ENCODE measurements around the gene C18orf32. TPM values are rescaled to one million over a fixed set of nuclear protein-coding genes. Genes with fewer than 3 reads are reported as not detected.

The C18orf32 gene
- total and polyA plus RNA-seq, 2 of the 8 experiments (the other 6 are each of a cell fraction or from before 2014, with no cell fraction given): 17.3 to 20.1 TPM

DNA sequence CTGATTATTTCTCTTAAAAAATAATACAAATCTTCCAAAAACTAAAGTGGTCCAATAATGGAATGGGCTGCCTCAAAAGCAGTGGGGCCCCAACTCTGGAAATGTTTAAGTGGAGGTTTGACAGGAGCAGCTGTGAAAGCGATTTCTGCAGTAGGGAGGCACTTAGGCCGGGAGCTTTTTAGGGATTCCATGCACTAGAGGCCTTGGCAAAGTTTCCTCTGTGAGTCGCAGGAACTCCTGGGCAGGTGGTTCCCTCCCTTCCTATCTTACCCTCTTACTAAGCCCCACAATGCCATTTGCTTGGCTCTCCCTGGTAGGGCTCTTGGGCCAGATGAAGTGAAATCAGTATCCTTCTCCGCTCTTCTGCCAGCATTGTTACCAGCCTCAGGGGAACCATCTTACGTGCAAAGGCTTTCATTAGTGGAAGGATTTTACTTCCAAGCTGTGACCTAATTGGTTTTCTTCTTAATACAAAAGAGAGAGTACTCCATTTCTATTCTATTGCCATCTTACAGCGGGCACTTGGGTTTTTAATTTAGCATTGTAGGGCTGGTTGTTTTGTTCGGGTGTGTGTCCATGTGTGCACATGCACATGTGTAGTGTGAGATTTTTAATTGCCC lies 34.3 kb upstream of the C18orf32 start (continued):
- TF ChIP-seq SUZ12 (IDR thresholded peaks at IDR 0.05; ENCODE audit: low read length) (no peak), POLR2AphosphoS5 (IDR thresholded peaks at IDR 0.05; ENCODE audit: low read depth, low read length) (no peak)
- TF ChIP-seq, protein P1, sequence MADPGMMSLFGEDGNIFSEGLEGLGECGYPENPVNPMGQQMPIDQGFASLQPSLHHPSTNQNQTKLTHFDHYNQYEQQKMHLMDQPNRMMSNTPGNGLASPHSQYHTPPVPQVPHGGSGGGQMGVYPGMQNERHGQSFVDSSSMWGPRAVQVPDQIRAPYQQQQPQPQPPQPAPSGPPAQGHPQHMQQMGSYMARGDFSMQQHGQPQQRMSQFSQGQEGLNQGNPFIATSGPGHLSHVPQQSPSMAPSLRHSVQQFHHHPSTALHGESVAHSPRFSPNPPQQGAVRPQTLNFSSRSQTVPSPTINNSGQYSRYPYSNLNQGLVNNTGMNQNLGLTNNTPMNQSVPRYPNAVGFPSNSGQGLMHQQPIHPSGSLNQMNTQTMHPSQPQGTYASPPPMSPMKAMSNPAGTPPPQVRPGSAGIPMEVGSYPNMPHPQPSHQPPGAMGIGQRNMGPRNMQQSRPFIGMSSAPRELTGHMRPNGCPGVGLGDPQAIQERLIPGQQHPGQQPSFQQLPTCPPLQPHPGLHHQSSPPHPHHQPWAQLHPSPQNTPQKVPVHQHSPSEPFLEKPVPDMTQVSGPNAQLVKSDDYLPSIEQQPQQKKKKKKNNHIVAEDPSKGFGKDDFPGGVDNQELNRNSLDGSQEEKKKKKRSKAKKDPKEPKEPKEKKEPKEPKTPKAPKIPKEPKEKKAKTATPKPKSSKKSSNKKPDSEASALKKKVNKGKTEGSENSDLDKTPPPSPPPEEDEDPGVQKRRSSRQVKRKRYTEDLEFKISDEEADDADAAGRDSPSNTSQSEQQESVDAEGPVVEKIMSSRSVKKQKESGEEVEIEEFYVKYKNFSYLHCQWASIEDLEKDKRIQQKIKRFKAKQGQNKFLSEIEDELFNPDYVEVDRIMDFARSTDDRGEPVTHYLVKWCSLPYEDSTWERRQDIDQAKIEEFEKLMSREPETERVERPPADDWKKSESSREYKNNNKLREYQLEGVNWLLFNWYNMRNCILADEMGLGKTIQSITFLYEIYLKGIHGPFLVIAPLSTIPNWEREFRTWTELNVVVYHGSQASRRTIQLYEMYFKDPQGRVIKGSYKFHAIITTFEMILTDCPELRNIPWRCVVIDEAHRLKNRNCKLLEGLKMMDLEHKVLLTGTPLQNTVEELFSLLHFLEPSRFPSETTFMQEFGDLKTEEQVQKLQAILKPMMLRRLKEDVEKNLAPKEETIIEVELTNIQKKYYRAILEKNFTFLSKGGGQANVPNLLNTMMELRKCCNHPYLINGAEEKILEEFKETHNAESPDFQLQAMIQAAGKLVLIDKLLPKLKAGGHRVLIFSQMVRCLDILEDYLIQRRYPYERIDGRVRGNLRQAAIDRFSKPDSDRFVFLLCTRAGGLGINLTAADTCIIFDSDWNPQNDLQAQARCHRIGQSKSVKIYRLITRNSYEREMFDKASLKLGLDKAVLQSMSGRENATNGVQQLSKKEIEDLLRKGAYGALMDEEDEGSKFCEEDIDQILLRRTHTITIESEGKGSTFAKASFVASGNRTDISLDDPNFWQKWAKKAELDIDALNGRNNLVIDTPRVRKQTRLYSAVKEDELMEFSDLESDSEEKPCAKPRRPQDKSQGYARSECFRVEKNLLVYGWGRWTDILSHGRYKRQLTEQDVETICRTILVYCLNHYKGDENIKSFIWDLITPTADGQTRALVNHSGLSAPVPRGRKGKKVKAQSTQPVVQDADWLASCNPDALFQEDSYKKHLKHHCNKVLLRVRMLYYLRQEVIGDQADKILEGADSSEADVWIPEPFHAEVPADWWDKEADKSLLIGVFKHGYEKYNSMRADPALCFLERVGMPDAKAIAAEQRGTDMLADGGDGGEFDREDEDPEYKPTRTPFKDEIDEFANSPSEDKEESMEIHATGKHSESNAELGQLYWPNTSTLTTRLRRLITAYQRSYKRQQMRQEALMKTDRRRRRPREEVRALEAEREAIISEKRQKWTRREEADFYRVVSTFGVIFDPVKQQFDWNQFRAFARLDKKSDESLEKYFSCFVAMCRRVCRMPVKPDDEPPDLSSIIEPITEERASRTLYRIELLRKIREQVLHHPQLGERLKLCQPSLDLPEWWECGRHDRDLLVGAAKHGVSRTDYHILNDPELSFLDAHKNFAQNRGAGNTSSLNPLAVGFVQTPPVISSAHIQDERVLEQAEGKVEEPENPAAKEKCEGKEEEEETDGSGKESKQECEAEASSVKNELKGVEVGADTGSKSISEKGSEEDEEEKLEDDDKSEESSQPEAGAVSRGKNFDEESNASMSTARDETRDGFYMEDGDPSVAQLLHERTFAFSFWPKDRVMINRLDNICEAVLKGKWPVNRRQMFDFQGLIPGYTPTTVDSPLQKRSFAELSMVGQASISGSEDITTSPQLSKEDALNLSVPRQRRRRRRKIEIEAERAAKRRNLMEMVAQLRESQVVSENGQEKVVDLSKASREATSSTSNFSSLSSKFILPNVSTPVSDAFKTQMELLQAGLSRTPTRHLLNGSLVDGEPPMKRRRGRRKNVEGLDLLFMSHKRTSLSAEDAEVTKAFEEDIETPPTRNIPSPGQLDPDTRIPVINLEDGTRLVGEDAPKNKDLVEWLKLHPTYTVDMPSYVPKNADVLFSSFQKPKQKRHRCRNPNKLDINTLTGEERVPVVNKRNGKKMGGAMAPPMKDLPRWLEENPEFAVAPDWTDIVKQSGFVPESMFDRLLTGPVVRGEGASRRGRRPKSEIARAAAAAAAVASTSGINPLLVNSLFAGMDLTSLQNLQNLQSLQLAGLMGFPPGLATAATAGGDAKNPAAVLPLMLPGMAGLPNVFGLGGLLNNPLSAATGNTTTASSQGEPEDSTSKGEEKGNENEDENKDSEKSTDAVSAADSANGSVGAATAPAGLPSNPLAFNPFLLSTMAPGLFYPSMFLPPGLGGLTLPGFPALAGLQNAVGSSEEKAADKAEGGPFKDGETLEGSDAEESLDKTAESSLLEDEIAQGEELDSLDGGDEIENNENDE (IDR thresholded peaks at IDR 0.05; ENCODE audit: insufficient replicate concordance, low read length): no peak
